Measurements from ENCODE around the gene PCBP3.

PCBP3 gene

GRCh38 chr21:45909238-45909988, 265.9 kb downstream of the PCBP3 start:
- Histone ChIP-seq H3K9me3 (replicated peaks in 1 of 11) (no peaks in the 10 kb centered on the region), H3K36me3 (peaks cover 0 to 51% (median 18%) of the 10 kb centered on the region in 11 experiments; a peak in 17 of 22 replicates), H3K27me3 (no peaks in the 10 kb centered on the region), H3K4me2 (no peak overlapping the region), H3K4me1 (peaks cover 0 to 22% (median 17%) of the 10 kb centered on the region in 10 experiments; a peak in 14 of 20 replicates), H3K4me3 (no peak overlapping the region), H3K27ac (no peak overlapping the region), H4K20me1 (no peaks in the 10 kb centered on the region), H3K9ac (no peak overlapping the region)
- no peak for TF ChIP-seq Cebpa-rat (IDR thresholded peaks at IDR 0.05)

- no peaks in the 10 kb centered on the region for H3K9me3 ChIP-seq (replicated peaks in 1 of 11)
- peaks cover 0 to 30% (median 23%) of the 10 kb centered on the region in 10 experiments; a peak in 16 of 20 replicates for H3K4me1 ChIP-seq
- H3K4me3 ChIP-seq = no peak overlapping the region
- H4K20me1 ChIP-seq = no peaks in the 10 kb centered on the region
- no peak overlapping the region for H3K27ac ChIP-seq
- H3K27me3 ChIP-seq = no peaks in the 10 kb centered on the region
- peaks cover 0 to 43% (median 10%) of the 10 kb centered on the region in 11 experiments; a peak in 15 of 22 replicates for H3K36me3 ChIP-seq
- no peak overlapping the region for H3K9ac ChIP-seq
- TF ChIP-seq Cebpa-rat (IDR thresholded peaks at IDR 0.05) = no peak
- H3K4me2 ChIP-seq = no peak overlapping the region
Observed at GRCh38 chr21:45910155-45910547, 266.6 kb downstream of the PCBP3 start.

GRCh38 chr21:45910548-45911221, 267.2 kb downstream of the PCBP3 start:
- Histone ChIP-seq H3K9ac (no peak overlapping the region), H3K27me3 (no peaks in the 10 kb centered on the region), H3K27ac (no peak overlapping the region), H3K4me1 (peaks cover 2 to 35% (median 28%) of the 10 kb centered on the region in 10 experiments), H3K4me3 (no peak overlapping the region), H3K36me3 (peaks cover 0 to 38% (median 5%) of the 10 kb centered on the region in 11 experiments; a peak in 14 of 22 replicates), H3K9me3 (replicated peaks in 1 of 11) (no peaks in the 10 kb centered on the region), H3K4me2 (no peak overlapping the region), H4K20me1 (no peaks in the 10 kb centered on the region)
- TF ChIP-seq Cebpa-rat (IDR thresholded peaks at IDR 0.05) = no peak

- TF ChIP-seq Cebpa-rat (IDR thresholded peaks at IDR 0.05) = no peak
- peaks cover 14 to 47% (median 40%) of the 10 kb centered on the region in 10 experiments for H3K4me1 ChIP-seq
- peak overlapping the region in 6 of 11 experiments; percentile 9 to 49 (median 35); a peak in 5 of 22 replicates for H3K4me2 ChIP-seq
- no peak overlapping the region for H3K27ac ChIP-seq
- no peaks in the 10 kb centered on the region for H3K27me3 ChIP-seq
- H3K36me3 ChIP-seq = peaks cover 0 to 27% (median 0%) of the 10 kb centered on the region in 11 experiments; a peak in 7 of 22 replicates
- H3K4me3 ChIP-seq = no peak overlapping the region
- no peak overlapping the region; a peak in 1 of 22 replicates for H3K9ac ChIP-seq
- H3K9me3 ChIP-seq (replicated peaks in 1 of 11) = no peaks in the 10 kb centered on the region
- H4K20me1 ChIP-seq = no peaks in the 10 kb centered on the region
Observed at GRCh38 chr21:45911806-45912325, 268.3 kb downstream of the PCBP3 start.

- no peaks in the 10 kb centered on the region for H4K20me1 ChIP-seq
- peak overlapping the region in 4 of 11 experiments; percentile 15 to 33 (median 20); a peak in 6 of 22 replicates for H3K9ac ChIP-seq
- H3K4me2 ChIP-seq = peak overlapping the region in 8 of 11 experiments; percentile 9 to 49 (median 35); a peak in 10 of 22 replicates
- H3K27me3 ChIP-seq = no peaks in the 10 kb centered on the region
- no peak for TF ChIP-seq Cebpa-rat (IDR thresholded peaks at IDR 0.05)
- no peak overlapping the region for H3K4me3 ChIP-seq
- H3K27ac ChIP-seq = no peak overlapping the region; a peak in 2 of 22 replicates
- no peaks in the 10 kb centered on the region for H3K9me3 ChIP-seq (replicated peaks in 1 of 11)
- H3K4me1 ChIP-seq = peaks cover 23 to 56% (median 49%) of the 10 kb centered on the region in 10 experiments
- peaks cover 0 to 27% (median 0%) of the 10 kb centered on the region in 11 experiments; a peak in 7 of 22 replicates for H3K36me3 ChIP-seq
Observed at GRCh38 chr21:45912611-45913417, 269.3 kb downstream of the PCBP3 start.

- Histone ChIP-seq H3K27me3 (no peaks in the 10 kb centered on the region), H4K20me1 (no peaks in the 10 kb centered on the region), H3K4me3 (no peak overlapping the region), H3K4me1 (peaks cover 27 to 61% (median 54%) of the 10 kb centered on the region in 10 experiments), H3K4me2 (peak overlapping the region in 1 of 11 experiments; percentile 49; a peak in 1 of 22 replicates), H3K27ac (no peak overlapping the region; a peak in 1 of 22 replicates), H3K36me3 (peaks cover 0 to 23% (median 0%) of the 10 kb centered on the region in 11 experiments; a peak in 7 of 22 replicates), H3K9me3 (replicated peaks in 1 of 11) (no peaks in the 10 kb centered on the region), H3K9ac (no peak overlapping the region)
- TF ChIP-seq Cebpa-rat (IDR thresholded peaks at IDR 0.05) = no peak
Observed at GRCh38 chr21:45913418-45913765, 269.9 kb downstream of the PCBP3 start.

GRCh38 chr21:45913886-45914285, 270.4 kb downstream of the PCBP3 start:
- peaks cover 0 to 20% (median 0%) of the 10 kb centered on the region in 11 experiments; a peak in 6 of 22 replicates for H3K36me3 ChIP-seq
- TF ChIP-seq Cebpa-rat (IDR thresholded peaks at IDR 0.05) = no peak
- H3K9me3 ChIP-seq (replicated peaks in 1 of 11) = no peaks in the 10 kb centered on the region
- H3K4me2 ChIP-seq = no peak overlapping the region
- no peak overlapping the region for H3K27ac ChIP-seq
- H3K9ac ChIP-seq = no peak overlapping the region
- H3K4me3 ChIP-seq = no peak overlapping the region
- H3K4me1 ChIP-seq = peaks cover 30 to 66% (median 58%) of the 10 kb centered on the region in 10 experiments
- no peaks in the 10 kb centered on the region for H3K27me3 ChIP-seq
- H4K20me1 ChIP-seq = no peaks in the 10 kb centered on the region

GRCh38 chr21:45914321-45914845, 270.9 kb downstream of the PCBP3 start:
- no peak for TF ChIP-seq Cebpa-rat (IDR thresholded peaks at IDR 0.05)
- Histone ChIP-seq H3K27ac (no peak overlapping the region), H3K27me3 (no peaks in the 10 kb centered on the region), H3K4me2 (peak overlapping the region in 6 of 11 experiments; percentile 78 to 95 (median 85); a peak in 6 of 22 replicates), H3K9me3 (replicated peaks in 1 of 11) (no peaks in the 10 kb centered on the region), H3K36me3 (peaks cover 0 to 16% (median 0%) of the 10 kb centered on the region in 11 experiments; a peak in 6 of 22 replicates), H3K4me3 (no peak overlapping the region), H3K4me1 (peaks cover 34 to 71% (median 63%) of the 10 kb centered on the region in 10 experiments), H4K20me1 (no peaks in the 10 kb centered on the region), H3K9ac (no peak overlapping the region; a peak in 2 of 22 replicates)
